ENCODE results near the gene KLHL18. TPM values are rescaled to one million over a fixed set of nuclear protein-coding genes. Genes with fewer than 3 reads are reported as not detected.

Gene KLHL18
- total RNA-seq = 7.4 and 10.9 TPM in 2 replicates

GRCh38 chr3:47282424-47283192, at the start of gene KLHL18, which contains the start of gene KIF9:
Gene KLHL18 (plus strand): TSS chr3:47282944. CDS start chr3:47282966, 22 bp downstream.
Gene KIF9 (minus strand): TSS chr3:47282799. CDS start chr3:47277374, 5,425 bp downstream.

GRCh38 chr3:47380601-47381316, 98.0 kb downstream of the KLHL18 start, which contains the start of gene PTPN23:
Gene PTPN23 (plus strand): TSS chr3:47381021. CDS start chr3:47381097, 76 bp downstream.

Other genes with a start within 250 kb of the KLHL18 start
- gene SETD2, start 118.8 kb upstream of the KLHL18 start, total RNA-seq = 15.3 and 15.7 TPM in 2 replicates
- gene KIF9, start 145 bp upstream of the KLHL18 start, total RNA-seq = 1.6 and 5.3 TPM in 2 replicates
- gene PTPN23, start 98.1 kb downstream of the KLHL18 start, total RNA-seq = 12.5 and 17.8 TPM in 2 replicates
- 57.7 and 61.2 TPM in 2 replicates for gene SCAP, start 193.0 kb downstream of the KLHL18 start, total RNA-seq
- 24.7 and 32.6 TPM in 2 replicates for gene ELP6, start 230.8 kb downstream of the KLHL18 start, total RNA-seq